Lung (tissue), 12 donors: ENCODE measurements around the gene CHRD. TPM values are rescaled to one million over a fixed set of nuclear protein-coding genes. Genes with fewer than 3 reads are reported as not detected.

Source experiments
- ATAC-seq: fragments of 200-7000 bp; cut with Tn5 transposase; one replicate; pipeline ENCODE4 v1.9.1; 2020; ENCODE audit warnings: moderate number of reproducible peaks; ENCODE audit not compliant: insufficient read depth, low FRiP score
- DNase-seq, 3 donors: peaks; one replicate each; pipeline ENCODE4 v3.0.0-alpha.2; 2013 to 2017
- H3K27ac ChIP-seq, 2 donors: one replicate each; pipeline ENCODE4 v1.5.1; 2013; ENCODE audit warnings: mild to moderate bottlenecking in 2 of 2, moderate library complexity in 2 of 2, control low read depth in 1 of 2, inconsistent platforms in 1 of 2, low read depth in 1 of 2, low read length in 1 of 2
- H3K27me3 ChIP-seq, 3 donors: one replicate each; pipeline ENCODE4 v1.5.1; 2013; ENCODE audit warnings: low read length in 2 of 3; ENCODE audit not compliant: control insufficient read depth in 3 of 3, insufficient read depth in 3 of 3
- H3K36me3 ChIP-seq, 4 donors: one replicate each; pipeline ENCODE4 v1.5.1; 2013; ENCODE audit warnings: low read length in 4 of 4, mild to moderate bottlenecking in 1 of 4, moderate library complexity in 1 of 4; ENCODE audit not compliant: control insufficient read depth in 4 of 4, insufficient read depth in 4 of 4
- H3K4me1 ChIP-seq, 5 donors: one replicate each; pipeline ENCODE4 v1.5.1; 2013; ENCODE audit warnings: low read length in 5 of 5, mild to moderate bottlenecking in 2 of 5, moderate library complexity in 1 of 5; ENCODE audit not compliant: control insufficient read depth in 5 of 5, insufficient read depth in 5 of 5
- H3K4me3 ChIP-seq: one replicate; pipeline ENCODE4 v1.5.1; 2013; ENCODE audit warnings: mild to moderate bottlenecking, control low read depth, moderate library complexity
- H3K9ac ChIP-seq, 2 donors: one replicate each; pipeline ENCODE4 v1.5.1; 2013; ENCODE audit warnings: low read length in 2 of 2, control low read depth in 1 of 2; ENCODE audit not compliant: insufficient read depth in 1 of 2
- H3K9me3 ChIP-seq, 4 donors: one replicate each; pipeline ENCODE4 v1.5.1; 2013; ENCODE audit warnings: low read length in 3 of 4, mild to moderate bottlenecking in 1 of 4, moderate library complexity in 1 of 4; ENCODE audit not compliant: control insufficient read depth in 4 of 4, insufficient read depth in 3 of 4
- CTCF ChIP-seq: IDR thresholded peaks from 2 replicates; pipeline ENCODE4 v1.5.1; 2012; ENCODE audit warnings: mild to moderate bottlenecking; ENCODE audit errors: control extremely low read depth, extremely low read depth
- WGBS, 2 donors: extraction: QIAGEN DNeasy Blood & Tissue Kit; methylation state at CpG; one replicate each; pipeline ENCODE4 v1.1.7; 2013; 5-methylcytosine and 5-hydroxymethylcytosine counted together
- polyA plus RNA-seq, 2 donors: library from polyadenylated mRNA; stranded (reverse); fragments of 200-250 nt; gene quantifications; one replicate each; pipeline ENCODE4 v1.2.1, GENCODE V29; 2013
- total RNA-seq, 2 donors: library from RNA; depleted of rRNA in 1 of 2; stranded (reverse); fragments of >200 nt in 1 of 2; gene quantifications; one replicate each; pipeline ENCODE4 v1.2.1, GENCODE V29; 2014 to 2021
- donor health status: control.
- donor health status: control.
- donor health status: Bipolar disorder and iron deficiency.
- donor health status: healthy.
- donor health status: DM: yes; HTN: yes; CAD: no.

CHRD gene
- total and polyA plus RNA-seq, 4 donors, result 4.2 to 16.7 (median 5.8) TPM

- 84 to 92% methylated on average over 8 of the region's 8 CpGs for WGBS, 2 donors
- H3K27me3 ChIP-seq, result no peaks in the 10 kb centered on the region
- no peaks in the 10 kb centered on the region for H3K4me1 ChIP-seq
- ATAC-seq, result no peak
- no peaks in the 10 kb centered on the region for H3K9me3 ChIP-seq
- H3K4me3 ChIP-seq, result no peak overlapping the region
- no peaks in the 10 kb centered on the region for H3K36me3 ChIP-seq
- no peak for TF ChIP-seq CTCF
- H3K27ac ChIP-seq, result no peak overlapping the region
- DNase-seq, result no peak
- H3K9ac ChIP-seq, result no peak overlapping the region
Measured at GRCh38 chr3:184409331-184409926, 29.6 kb downstream of the CHRD start.

GRCh38 chr3:184409946-184410500, 30.2 kb downstream of the CHRD start:
- no peak for DNase-seq

GRCh38 chr3:184414418-184415202, 34.8 kb downstream of the CHRD start:
- no peak overlapping the region for H3K27ac ChIP-seq
- H3K9ac ChIP-seq, result no peak overlapping the region
- H3K9me3 ChIP-seq, result no peaks in the 10 kb centered on the region
- H3K36me3 ChIP-seq, result no peaks in the 10 kb centered on the region
- 91 to 93% methylated on average over 16 of the region's 16 CpGs for WGBS, 2 donors
- H3K4me1 ChIP-seq, result no peaks in the 10 kb centered on the region
- no peak for DNase-seq
- no peak for ATAC-seq
- no peak for TF ChIP-seq CTCF
- peaks cover 0 to 2% (median 0%) of the 10 kb centered on the region in 3 donors for H3K27me3 ChIP-seq
- H3K4me3 ChIP-seq, result no peak overlapping the region

More at GRCh38 chr3:184409946-184410500, 30.2 kb downstream of the CHRD start:
- no peak overlapping the region for H3K27ac ChIP-seq
- H3K4me1 ChIP-seq, result no peaks in the 10 kb centered on the region
- H3K9me3 ChIP-seq, result no peaks in the 10 kb centered on the region
- H3K4me3 ChIP-seq, result no peak overlapping the region
- TF ChIP-seq CTCF, result no peak
- no peaks in the 10 kb centered on the region for H3K36me3 ChIP-seq
- no peak overlapping the region for H3K9ac ChIP-seq
- 77 to 85% methylated on average over 12 of the region's 12 CpGs for WGBS, 2 donors
- peaks cover 0 to 2% (median 0%) of the 10 kb centered on the region in 3 donors for H3K27me3 ChIP-seq
- no peak for ATAC-seq
